Loucy (cell line): Measurements from ENCODE around the gene PCMTD2.

Experiments used
- H2AFZ ChIP-seq: fragments of 200-600 bp; sonication (generic); 2 replicates; pipeline ENCODE4 v1.6.0; 2016; ENCODE audit warnings: antibody characterized with exemption, mild to moderate bottlenecking, low read length, moderate library complexity
- H3F3A ChIP-seq: fragments of 200-600 bp; 2 replicates; pipeline ENCODE4 v1.6.0; 2016; ENCODE audit warnings: antibody characterized with exemption, low read depth, mild to moderate bottlenecking
- H3K27me3 ChIP-seq: fragments of 200-600 bp; sonication (generic); 2 replicates; pipeline ENCODE4 v1.6.1; 2014; ENCODE audit warnings: low read length, mild to moderate bottlenecking; ENCODE audit not compliant: insufficient read depth, poor library complexity, severe bottlenecking
- H3K36me3 ChIP-seq: fragments of 200-600 bp; sonication (generic); 2 replicates; pipeline ENCODE4 v1.6.1; 2016; ENCODE audit warnings: low read length; ENCODE audit not compliant: insufficient read depth
- H3K4me1 ChIP-seq: fragments of 200-600 bp; sonication (generic); 2 replicates; pipeline ENCODE4 v1.5.1; 2014; ENCODE audit warnings: low read length, mild to moderate bottlenecking; ENCODE audit not compliant: insufficient read depth, poor library complexity, severe bottlenecking
- H3K4me2 ChIP-seq: fragments of 200-600 bp; sonication (generic); 2 replicates; pipeline ENCODE4 v1.6.0; 2014; ENCODE audit warnings: antibody characterized with exemption, low read length, low read depth, mild to moderate bottlenecking; ENCODE audit not compliant: poor library complexity, severe bottlenecking
- H3K4me3 ChIP-seq: fragments of 200-600 bp; sonication (generic); 2 replicates; pipeline ENCODE4 v1.5.1; 2014; ENCODE audit warnings: low read length, mild to moderate bottlenecking, mixed read lengths; ENCODE audit not compliant: poor library complexity, severe bottlenecking
- H3K79me2 ChIP-seq: fragments of 200-600 bp; sonication (generic); 2 replicates; pipeline ENCODE4 v1.6.1; 2014; ENCODE audit warnings: low read length; ENCODE audit not compliant: insufficient read depth
- H3K9ac ChIP-seq: fragments of 200-600 bp; sonication (generic); 2 replicates; pipeline ENCODE4 v1.6.0; 2014; ENCODE audit warnings: mild to moderate bottlenecking, low read depth, low read length, moderate library complexity; ENCODE audit not compliant: poor library complexity, severe bottlenecking
- H3K9me2 ChIP-seq: fragments of 200-600 bp; sonication (generic); replicated peaks from 2 replicates; pipeline ENCODE4 v1.6.1; 2016; ENCODE audit warnings: low read depth, low read length, mixed read lengths
- H3K9me3 ChIP-seq: fragments of 200-600 bp; sonication (generic); 2 replicates; pipeline ENCODE4 v1.6.1; 2014; ENCODE audit warnings: mild to moderate bottlenecking, antibody characterized with exemption, low read length, low read depth; ENCODE audit not compliant: insufficient read depth
- H4K20me1 ChIP-seq: fragments of 200-600 bp; sonication (generic); 2 replicates; pipeline ENCODE4 v1.6.0; 2014; ENCODE audit warnings: antibody characterized with exemption, low read length, mild to moderate bottlenecking; ENCODE audit not compliant: insufficient read depth, poor library complexity, severe bottlenecking
- EZH2phosphoT487 ChIP-seq: fragments of 200-600 bp; IDR thresholded peaks from 2 replicates; pipeline ENCODE4 v1.6.1; 2018; ENCODE audit warnings: antibody characterized with exemption, mild to moderate bottlenecking, moderate library complexity, borderline replicate concordance
- TF ChIP-seq, protein P1 (sequence below): fragments of 200-600 bp; sonication (generic); conservative IDR thresholded peaks from 2 replicates; pipeline ENCODE4 v1.5.1; 2014; ENCODE audit warnings: mild to moderate bottlenecking, antibody characterized with exemption, low read length

PCMTD2 gene

DNA sequence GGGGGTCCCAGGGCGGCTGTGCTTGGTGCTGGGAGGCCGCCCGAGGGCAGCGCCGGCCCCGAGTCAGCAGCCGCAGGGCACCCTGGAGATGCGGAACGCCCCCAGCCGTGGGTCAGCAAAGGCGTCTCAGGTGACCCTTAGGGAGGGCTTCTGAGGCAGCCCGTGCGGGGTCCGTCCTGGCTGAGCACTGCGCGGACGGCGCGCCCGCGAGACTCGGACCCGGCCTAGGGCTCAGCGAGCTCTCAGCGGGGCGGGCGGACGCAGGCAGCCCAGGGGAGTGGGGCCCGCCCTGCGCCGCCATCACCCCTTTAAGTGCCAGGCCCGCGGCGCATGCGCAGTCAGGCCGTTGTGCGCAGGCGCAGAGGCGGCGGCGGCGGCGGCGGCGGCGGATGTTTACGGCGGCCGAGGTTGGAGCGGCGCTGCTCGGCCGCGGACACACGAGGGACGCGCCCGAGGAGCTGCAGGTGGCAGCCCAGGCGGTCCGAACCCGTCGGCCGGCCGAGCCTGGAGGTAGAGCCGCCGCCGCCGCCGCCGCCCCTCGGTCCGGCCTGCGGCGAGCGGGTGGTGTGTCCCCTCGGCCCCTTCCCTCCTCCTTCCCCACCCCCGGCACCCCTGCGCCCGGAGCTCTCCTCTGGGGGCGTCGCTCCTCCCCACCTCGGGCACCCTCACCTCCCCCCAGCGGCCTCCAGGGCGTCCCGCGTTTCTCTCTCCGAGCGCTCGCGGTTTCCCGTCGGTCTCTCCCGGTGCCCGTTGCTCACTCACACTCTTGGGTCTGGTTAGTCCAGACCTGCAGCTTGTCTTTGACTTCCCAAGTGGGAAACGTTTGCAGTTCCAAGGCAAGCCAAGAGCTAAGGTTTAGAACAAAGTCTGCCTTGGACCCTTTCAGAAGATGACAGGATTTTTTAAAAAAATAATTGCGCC, at the start of gene PCMTD2:
PCMTD2 (plus strand) TSS at position 388 of the 921 bp plus-strand sequence. CDS start 4,218 bp downstream, outside the sequence.
- no peaks in the 10 kb centered on the region for H3K9me2 ChIP-seq
- H3F3A ChIP-seq, result no peaks in the 10 kb centered on the region

DNA sequence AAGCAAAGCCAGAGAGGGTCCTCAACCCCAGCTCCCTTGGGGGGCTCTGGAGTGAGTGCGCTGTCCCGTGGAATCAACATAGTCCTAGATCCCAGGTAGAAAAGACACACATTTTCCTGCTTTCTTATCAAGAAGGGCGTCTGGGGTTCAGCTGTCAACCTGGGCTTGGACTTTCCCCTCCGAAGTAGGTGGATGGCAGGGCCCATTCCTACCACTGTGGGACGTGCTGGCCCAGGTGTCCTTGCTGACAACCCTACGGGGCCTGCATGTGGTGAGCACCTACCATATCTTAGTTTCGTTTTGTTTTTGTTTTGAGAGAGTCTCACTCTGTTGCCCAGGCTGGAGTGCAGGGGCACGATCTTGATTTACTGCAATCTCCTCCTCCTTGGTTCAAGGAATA, 48.9 kb upstream of the PCMTD2 start:
- Histone ChIP-seq H3K79me2 (no peaks in the 10 kb centered on the region), H3K4me1 (peaks cover 15% of the 10 kb centered on the region), H3K36me3 (no peaks in the 10 kb centered on the region), H3K9ac (no peak overlapping the region), H3F3A (no peaks in the 10 kb centered on the region), H3K27me3 (no peaks in the 10 kb centered on the region), H4K20me1 (no peaks in the 10 kb centered on the region), H3K4me3 (no peak overlapping the region), H3K4me2 (no peak overlapping the region), H3K9me3 (peaks cover 23% of the 10 kb centered on the region; the same call in 1 of the 2 replicates), H2AFZ (no peak overlapping the region), H3K9me2 (no peaks in the 10 kb centered on the region)
- TF ChIP-seq, protein P1, sequence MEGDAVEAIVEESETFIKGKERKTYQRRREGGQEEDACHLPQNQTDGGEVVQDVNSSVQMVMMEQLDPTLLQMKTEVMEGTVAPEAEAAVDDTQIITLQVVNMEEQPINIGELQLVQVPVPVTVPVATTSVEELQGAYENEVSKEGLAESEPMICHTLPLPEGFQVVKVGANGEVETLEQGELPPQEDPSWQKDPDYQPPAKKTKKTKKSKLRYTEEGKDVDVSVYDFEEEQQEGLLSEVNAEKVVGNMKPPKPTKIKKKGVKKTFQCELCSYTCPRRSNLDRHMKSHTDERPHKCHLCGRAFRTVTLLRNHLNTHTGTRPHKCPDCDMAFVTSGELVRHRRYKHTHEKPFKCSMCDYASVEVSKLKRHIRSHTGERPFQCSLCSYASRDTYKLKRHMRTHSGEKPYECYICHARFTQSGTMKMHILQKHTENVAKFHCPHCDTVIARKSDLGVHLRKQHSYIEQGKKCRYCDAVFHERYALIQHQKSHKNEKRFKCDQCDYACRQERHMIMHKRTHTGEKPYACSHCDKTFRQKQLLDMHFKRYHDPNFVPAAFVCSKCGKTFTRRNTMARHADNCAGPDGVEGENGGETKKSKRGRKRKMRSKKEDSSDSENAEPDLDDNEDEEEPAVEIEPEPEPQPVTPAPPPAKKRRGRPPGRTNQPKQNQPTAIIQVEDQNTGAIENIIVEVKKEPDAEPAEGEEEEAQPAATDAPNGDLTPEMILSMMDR, result no peak
- TF ChIP-seq EZH2phosphoT487, result no peak

More for the DNA sequence above, at the start of gene PCMTD2:
- no peaks in the 10 kb centered on the region for H3K9me3 ChIP-seq
- H3K4me3 ChIP-seq, result peak within 1 kb of the TSS; percentile 95
- no peak for TF ChIP-seq EZH2phosphoT487
- TF ChIP-seq, protein P1, result peak; percentile 14; the same call in 1 of the 2 replicates
- peak within 1 kb of the TSS; percentile 91 for H3K9ac ChIP-seq
- peaks cover 36% of the 10 kb centered on the region for H3K79me2 ChIP-seq
- H2AFZ ChIP-seq, result peak within 1 kb of the TSS; percentile 92
- H3K4me1 ChIP-seq, result peaks cover 38% of the 10 kb centered on the region
- H3K4me2 ChIP-seq, result peak within 1 kb of the TSS; percentile 88
- no peaks in the 10 kb centered on the region for H3K27me3 ChIP-seq
- H4K20me1 ChIP-seq, result no peaks in the 10 kb centered on the region
- H3K36me3 ChIP-seq, result no peaks in the 10 kb centered on the region

- Histone ChIP-seq H3K9ac (no peak overlapping the region), H3K9me2 (no peaks in the 10 kb centered on the region), H4K20me1 (no peaks in the 10 kb centered on the region), H3K4me3 (no peak overlapping the region), H3F3A (no peaks in the 10 kb centered on the region), H3K4me2 (no peak overlapping the region), H3K79me2 (no peaks in the 10 kb centered on the region), H2AFZ (no peak overlapping the region), H3K4me1 (peaks cover 26% of the 10 kb centered on the region), H3K36me3 (no peaks in the 10 kb centered on the region), H3K9me3 (peaks cover 13% of the 10 kb centered on the region; the same call in 1 of the 2 replicates), H3K27me3 (no peaks in the 10 kb centered on the region)
- TF ChIP-seq EZH2phosphoT487, result no peak
- TF ChIP-seq, protein P1, result no peak
These were observed 47.6 kb upstream of the PCMTD2 start for GRCh38 chr20:64207641-64208590.
